BJ (cell line): ENCODE measurements around the gene FIS1. TPM values are rescaled to one million over a fixed set of nuclear protein-coding genes. Genes with fewer than 3 reads are reported as not detected.

ENCODE experiments used
- CTCF ChIA-PET: fragments of 350-600 bp; formaldehyde crosslinking; extraction: SDS; loops from one replicate; lab custom pipeline; 2021; ENCODE audit warnings: antibody characterized with exemption, inconsistent platforms; lab: Yijun Ruan, JAX
- POLR2A ChIA-PET: fragments of 300-600 bp; sonication (Branson Sonifier 250); formaldehyde crosslinking; extraction: SDS; loops from one replicate; lab custom pipeline; 2021; ENCODE audit warnings: antibody characterized with exemption; lab: Charles Lee
- DNase-seq: peaks from one replicate; pipeline ENCODE4 v3.0.0-alpha.2; 2011; ENCODE audit warnings: low read depth
- H3K27me3 ChIP-seq: 2 replicates; pipeline ENCODE4 v1.6.0; 2011; ENCODE audit warnings: low read length; ENCODE audit not compliant: control insufficient read depth, insufficient read depth
- H3K36me3 ChIP-seq: 2 replicates; pipeline ENCODE4 v1.5.1; 2011; ENCODE audit warnings: low read length; ENCODE audit not compliant: control insufficient read depth, insufficient read depth
- H3K4me3 ChIP-seq: 2 replicates; pipeline ENCODE4 v1.5.1; 2011; ENCODE audit warnings: low read depth, mild to moderate bottlenecking, control low read depth, low read length
- polyA plus RNA-seq: library from polyadenylated mRNA; depleted of rRNA; stranded (reverse); fragments of >200 nt; gene quantifications from 2 replicates; pipeline ENCODE4 v1.2.3, GENCODE V29; 2011
- TF ChIP-seq, protein P1 (sequence below): IDR thresholded peaks from 2 replicates; pipeline ENCODE4 v1.5.1; 2011; ENCODE audit warnings: low read depth, mild to moderate bottlenecking, control low read depth, inconsistent platforms, low read length, moderate library complexity; ENCODE audit not compliant: insufficient read depth

The FIS1 gene
- polyA plus RNA-seq, 1 experiment: 329 TPM

DNA sequence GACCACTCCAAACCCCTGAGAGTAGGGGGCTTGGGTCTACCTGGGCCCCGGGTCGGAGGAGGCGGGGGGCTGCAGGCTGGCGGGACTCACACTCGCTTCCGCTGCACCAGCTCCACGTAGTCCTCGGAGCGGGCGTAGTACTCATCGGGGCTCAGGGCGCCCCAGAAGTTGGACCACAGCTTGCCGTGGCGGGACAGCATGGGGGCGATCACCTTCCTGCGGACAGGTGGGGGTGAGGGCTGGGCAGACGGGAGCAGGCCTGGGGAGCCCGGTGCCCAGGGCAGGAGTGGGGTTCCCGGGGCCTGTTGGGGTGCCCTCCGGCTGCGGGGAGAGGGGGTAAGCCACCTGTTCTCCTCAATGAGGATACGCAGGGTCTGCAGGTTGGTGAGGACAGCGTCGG is 33.4 kb downstream of the FIS1 start:
- POLR2A ChIA-PET: no interaction called here
- CTCF ChIA-PET: interaction anchor here (0.9 to 1.4 kb wide), 3 partner anchors 17 to 33 kb away, joined by 3 to 4 read pairs (median 4); no protein-coding TSS in a partner anchor
- TF ChIP-seq, protein P1, sequence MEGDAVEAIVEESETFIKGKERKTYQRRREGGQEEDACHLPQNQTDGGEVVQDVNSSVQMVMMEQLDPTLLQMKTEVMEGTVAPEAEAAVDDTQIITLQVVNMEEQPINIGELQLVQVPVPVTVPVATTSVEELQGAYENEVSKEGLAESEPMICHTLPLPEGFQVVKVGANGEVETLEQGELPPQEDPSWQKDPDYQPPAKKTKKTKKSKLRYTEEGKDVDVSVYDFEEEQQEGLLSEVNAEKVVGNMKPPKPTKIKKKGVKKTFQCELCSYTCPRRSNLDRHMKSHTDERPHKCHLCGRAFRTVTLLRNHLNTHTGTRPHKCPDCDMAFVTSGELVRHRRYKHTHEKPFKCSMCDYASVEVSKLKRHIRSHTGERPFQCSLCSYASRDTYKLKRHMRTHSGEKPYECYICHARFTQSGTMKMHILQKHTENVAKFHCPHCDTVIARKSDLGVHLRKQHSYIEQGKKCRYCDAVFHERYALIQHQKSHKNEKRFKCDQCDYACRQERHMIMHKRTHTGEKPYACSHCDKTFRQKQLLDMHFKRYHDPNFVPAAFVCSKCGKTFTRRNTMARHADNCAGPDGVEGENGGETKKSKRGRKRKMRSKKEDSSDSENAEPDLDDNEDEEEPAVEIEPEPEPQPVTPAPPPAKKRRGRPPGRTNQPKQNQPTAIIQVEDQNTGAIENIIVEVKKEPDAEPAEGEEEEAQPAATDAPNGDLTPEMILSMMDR: no peak
- Histone ChIP-seq H3K27me3 (no peaks in the 10 kb centered on the region), H3K36me3 (peaks cover 34% of the 10 kb centered on the region), H3K4me3 (no peak overlapping the region)
- no peak for DNase-seq

DNA sequence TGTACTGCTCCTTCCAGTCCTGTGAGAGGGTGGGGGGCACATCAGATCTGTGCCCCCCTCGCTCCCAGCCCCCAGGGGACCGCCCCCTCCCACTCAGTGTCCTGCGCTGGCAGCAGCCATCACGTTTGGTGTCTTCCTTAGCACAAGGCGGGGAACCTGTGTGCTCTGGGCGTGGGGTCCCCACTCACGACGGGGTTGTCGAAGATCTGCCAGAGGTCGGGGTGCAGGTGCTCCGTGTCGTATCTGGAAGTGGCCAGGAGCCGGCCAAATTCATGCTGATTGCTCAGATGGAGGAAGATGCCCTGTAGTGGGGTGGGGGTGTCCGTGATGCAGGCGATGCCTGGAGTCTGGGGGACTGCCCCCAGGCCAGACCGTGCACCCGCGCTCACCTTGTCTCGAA is 34.7 kb downstream of the FIS1 start:
- DNase-seq: no peak
- H3K36me3 ChIP-seq: peaks cover 32% of the 10 kb centered on the region
- TF ChIP-seq, protein P1: no peak
- H3K4me3 ChIP-seq: no peak overlapping the region
- ChIA-PET POLR2A (no interaction called here), CTCF (interaction anchor here (1.1 to 1.4 kb wide), 2 partner anchors 18 to 34 kb away, joined by 3 to 4 read pairs; no protein-coding TSS in a partner anchor)
- no peaks in the 10 kb centered on the region for H3K27me3 ChIP-seq

DNA sequence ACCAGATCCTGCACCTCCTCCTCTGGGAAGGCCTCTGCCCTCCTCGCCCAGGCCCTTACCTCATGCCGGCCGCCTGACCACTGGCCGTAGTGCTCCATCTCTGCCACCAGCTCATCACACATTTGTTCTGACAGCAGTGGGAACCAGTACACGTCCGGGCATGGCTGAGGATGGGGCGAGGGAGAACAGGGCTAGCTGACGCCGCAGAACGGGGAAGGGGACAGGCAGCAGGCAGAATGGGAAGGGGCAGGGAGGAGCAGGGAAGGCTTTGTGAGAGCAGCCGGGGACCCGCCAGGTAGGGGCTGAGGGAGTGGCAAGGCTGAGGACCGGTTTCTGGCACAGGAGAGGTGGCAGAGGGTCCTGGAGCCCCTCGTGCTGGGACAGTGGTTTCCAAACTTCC is 36.1 kb downstream of the FIS1 start:
- H3K27me3 ChIP-seq: no peaks in the 10 kb centered on the region
- no peak for DNase-seq
- ChIA-PET CTCF (interaction anchor here (1.1 to 1.3 kb wide), 2 partner anchors 16 to 315 kb away, joined by 4 read pairs; no protein-coding TSS in a partner anchor), POLR2A (no interaction called here)
- no peak overlapping the region for H3K4me3 ChIP-seq
- TF ChIP-seq, protein P1: no peak
- peaks cover 32% of the 10 kb centered on the region for H3K36me3 ChIP-seq

GRCh38 chr7:101207459-101207858 is 37.4 kb downstream of the FIS1 start:
- TF ChIP-seq, protein P1: no peak
- CTCF ChIA-PET: interaction anchor here (0.8 to 1.1 kb wide), 2 partner anchors 14 to 15 kb away, joined by 4 to 5 read pairs; no protein-coding TSS in a partner anchor
- peaks cover 29% of the 10 kb centered on the region for H3K36me3 ChIP-seq
- peaks cover 3% of the 10 kb centered on the region for H3K27me3 ChIP-seq
- no peak overlapping the region for H3K4me3 ChIP-seq
- POLR2A ChIA-PET: no interaction called here
- no peak for DNase-seq

GRCh38 chr7:101206665-101207042 is 38.2 kb downstream of the FIS1 start:
- DNase-seq: no peak
- TF ChIP-seq, protein P1: no peak
- H3K4me3 ChIP-seq: no peak overlapping the region
- peaks cover 23% of the 10 kb centered on the region for H3K36me3 ChIP-seq
- CTCF ChIA-PET: interaction anchor here (5.1 kb wide), 1 partner anchor 13 kb away, joined by 35 read pairs; no protein-coding TSS in a partner anchor
- POLR2A ChIA-PET: interaction anchor here (0.7 kb wide), 1 partner anchor 50 kb away, joined by 4 read pairs; no protein-coding TSS in a partner anchor
- peaks cover 9% of the 10 kb centered on the region for H3K27me3 ChIP-seq
